ENCODE data around the gene PANX1. TPM values are rescaled to one million over a fixed set of nuclear protein-coding genes. Genes with fewer than 3 reads are reported as not detected.

The PANX1 gene
- total RNA-seq, 1 experiment from 2014 or later: 37.5 TPM

DNA sequence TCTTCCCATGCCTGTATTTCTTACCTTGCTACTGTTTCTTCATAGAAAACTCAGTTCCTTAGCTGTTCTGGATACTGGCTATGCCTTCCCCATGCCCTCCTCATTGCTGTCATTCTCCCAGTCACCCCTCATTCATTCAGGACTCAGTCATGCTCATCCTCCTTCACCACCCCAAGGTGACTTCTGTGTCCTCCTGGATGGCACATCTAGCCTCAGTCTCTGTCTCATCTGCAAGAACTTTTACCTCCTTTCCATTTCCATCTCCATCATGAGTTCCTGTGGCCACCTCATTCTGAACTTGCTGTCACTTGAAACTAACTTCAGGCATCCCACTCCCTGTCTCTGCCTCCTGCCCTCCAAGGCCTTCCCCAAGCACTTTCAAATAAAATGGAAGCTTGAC is 42.3 kb downstream of the PANX1 start:
- no peak for DNase-seq
- Histone ChIP-seq H3K4me1 (ENCODE audit: insufficient read depth, low read length) (peaks cover 4% of the 10 kb centered on the region; the same call in 1 of the 2 replicates), H4K91ac (ENCODE audit: insufficient read length, low read depth, low read length) (no peak overlapping the region), H2BK15ac (ENCODE audit: low read depth, low read length) (no peak overlapping the region), H2AFZ (ENCODE audit: low read length) (no peak overlapping the region), H3K27me3 (ENCODE audit: insufficient read depth, low read length) (no peaks in the 10 kb centered on the region), H2BK5ac (ENCODE audit: insufficient read length, low read length) (no peak overlapping the region), H3K27ac (ENCODE audit: insufficient read length, low read depth, low read length) (no peak overlapping the region), H2AK5ac (ENCODE audit: insufficient read length, low read length) (no peak overlapping the region), H3K56ac (ENCODE audit: insufficient read length, low read depth, low read length) (no peak overlapping the region), H3K23ac (ENCODE audit: insufficient read length, low read depth, low read length) (no peak overlapping the region), H3T11ph (ENCODE audit: low read length) (no peak overlapping the region), H3K23me2 (ENCODE audit: insufficient read length, low read depth, low read length, poor library complexity, severe bottlenecking) (no peaks in the 10 kb centered on the region), H2BK12ac (ENCODE audit: insufficient read length, low read depth, low read length) (no peak overlapping the region), H3K79me2 (ENCODE audit: insufficient read depth, low read length) (peaks cover 30% of the 10 kb centered on the region; the same call in 1 of the 2 replicates), H3K4ac (ENCODE audit: low read depth, low read length) (no peak overlapping the region), H3K4me2 (ENCODE audit: insufficient read depth, insufficient read length, low read length) (no peak overlapping the region), H4K20me1 (ENCODE audit: control insufficient read depth, insufficient read depth, insufficient read length) (peaks cover 2% of the 10 kb centered on the region), H3K18ac (ENCODE audit: insufficient read length, low read depth, low read length) (no peak overlapping the region), H3K14ac (ENCODE audit: insufficient read depth, low read length) (no peak overlapping the region), H4K5ac (ENCODE audit: insufficient read length, low read depth, low read length) (no peak overlapping the region), H2BK120ac (ENCODE audit: low read depth, low read length, poor library complexity, severe bottlenecking) (no peak overlapping the region), H3K9ac (ENCODE audit: extremely low read depth, insufficient read length, low read length) (no peak overlapping the region), H3K9me3 (ENCODE audit: control insufficient read depth, low read depth, low read length) (no peaks in the 10 kb centered on the region), H2BK20ac (ENCODE audit: low read depth, low read length, poor library complexity, severe bottlenecking) (no peak overlapping the region), H3K79me1 (ENCODE audit: insufficient read depth, low read depth, low read length, poor library complexity, severe bottlenecking) (peaks cover 20% of the 10 kb centered on the region), H4K8ac (replicated peaks; ENCODE audit: insufficient read length, low read depth, low read length) (no peak overlapping the region)
- TF ChIP-seq, protein P1, sequence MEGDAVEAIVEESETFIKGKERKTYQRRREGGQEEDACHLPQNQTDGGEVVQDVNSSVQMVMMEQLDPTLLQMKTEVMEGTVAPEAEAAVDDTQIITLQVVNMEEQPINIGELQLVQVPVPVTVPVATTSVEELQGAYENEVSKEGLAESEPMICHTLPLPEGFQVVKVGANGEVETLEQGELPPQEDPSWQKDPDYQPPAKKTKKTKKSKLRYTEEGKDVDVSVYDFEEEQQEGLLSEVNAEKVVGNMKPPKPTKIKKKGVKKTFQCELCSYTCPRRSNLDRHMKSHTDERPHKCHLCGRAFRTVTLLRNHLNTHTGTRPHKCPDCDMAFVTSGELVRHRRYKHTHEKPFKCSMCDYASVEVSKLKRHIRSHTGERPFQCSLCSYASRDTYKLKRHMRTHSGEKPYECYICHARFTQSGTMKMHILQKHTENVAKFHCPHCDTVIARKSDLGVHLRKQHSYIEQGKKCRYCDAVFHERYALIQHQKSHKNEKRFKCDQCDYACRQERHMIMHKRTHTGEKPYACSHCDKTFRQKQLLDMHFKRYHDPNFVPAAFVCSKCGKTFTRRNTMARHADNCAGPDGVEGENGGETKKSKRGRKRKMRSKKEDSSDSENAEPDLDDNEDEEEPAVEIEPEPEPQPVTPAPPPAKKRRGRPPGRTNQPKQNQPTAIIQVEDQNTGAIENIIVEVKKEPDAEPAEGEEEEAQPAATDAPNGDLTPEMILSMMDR (conservative IDR thresholded peaks at IDR 0.05): no peak
- H3K9me3 Mint-ChIP-seq: peaks cover 2% of the 10 kb centered on the region in 2 experiments; a peak in 3 of 5 replicates
- peaks cover 11 to 30% (median 16%) of the 10 kb centered on the region in 3 experiments for H3K36me3 Mint-ChIP-seq (ENCODE audit: insufficient read depth in 1 of 3, low read depth in 3 of 3)
- H3K4me1 Mint-ChIP-seq: peaks cover 55 to 64% of the 10 kb centered on the region in 2 experiments
- no peak overlapping the region; a peak in 1 of 5 replicates for H3K4me3 Mint-ChIP-seq
- no peaks in the 10 kb centered on the region for H3K27me3 Mint-ChIP-seq (ENCODE audit: low read depth)
- H3K27ac Mint-ChIP-seq: peak overlapping the region in 1 of 3 experiments; percentile 28; a peak in 2 of 7 replicates

All from H9 (cell line).